HG03159 (cell line): Measurements from ENCODE around the gene SCYL2.
"Not testable (repeated sequence)": the region's sequence is repeated elsewhere in the genome, so short reads cannot be mapped to it uniquely, and the experiment has no call there.

Experiments used
- ATAC-seq: cut with Tn5 transposase; IDR thresholded peaks from one replicate; pipeline ENCODE4 v1.9.1; 2021; ENCODE audit warnings: mild to moderate bottlenecking, moderate library complexity; ENCODE audit not compliant: unreplicated experiment

Gene SCYL2

DNA sequence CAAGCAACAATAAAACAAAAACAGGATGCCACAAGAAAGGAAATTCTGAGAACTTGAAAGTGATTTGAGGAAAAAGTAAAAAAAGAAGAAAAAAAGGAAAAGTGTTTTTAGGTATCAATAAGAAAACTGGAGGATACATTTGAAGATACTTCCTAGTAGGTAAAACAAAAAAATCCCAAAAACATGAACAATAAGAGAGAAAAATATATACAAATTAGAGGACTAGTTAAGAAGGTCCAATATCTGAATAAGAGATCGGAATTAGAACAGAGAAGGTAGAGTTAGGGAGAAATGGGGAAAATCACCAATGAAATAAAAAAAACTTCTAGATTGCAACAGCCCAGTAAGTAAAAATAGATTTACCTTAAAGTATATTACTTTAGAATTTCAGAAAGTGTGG lies 8.8 kb upstream of the SCYL2 start:
- no peak for ATAC-seq

DNA sequence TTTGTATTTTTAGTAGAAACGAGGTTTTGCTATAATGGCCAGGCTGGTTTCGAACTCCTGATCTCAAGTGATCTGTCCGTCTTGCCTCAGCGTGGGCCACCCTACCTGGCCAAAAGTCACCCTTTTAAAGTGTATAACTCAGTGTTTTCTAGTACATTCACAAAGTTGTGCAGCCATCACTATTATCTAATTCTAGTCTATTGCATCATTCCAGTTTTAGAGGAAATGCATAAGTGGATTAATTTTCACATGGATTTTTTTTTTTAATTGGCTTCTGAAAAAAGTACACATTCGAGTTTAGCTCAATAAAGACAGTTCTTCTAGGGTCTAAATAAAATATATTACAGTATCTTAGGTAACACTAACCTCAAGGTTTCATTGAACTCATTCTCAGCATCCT lies 3.8 kb upstream of the SCYL2 start:
- no peak for ATAC-seq

DNA sequence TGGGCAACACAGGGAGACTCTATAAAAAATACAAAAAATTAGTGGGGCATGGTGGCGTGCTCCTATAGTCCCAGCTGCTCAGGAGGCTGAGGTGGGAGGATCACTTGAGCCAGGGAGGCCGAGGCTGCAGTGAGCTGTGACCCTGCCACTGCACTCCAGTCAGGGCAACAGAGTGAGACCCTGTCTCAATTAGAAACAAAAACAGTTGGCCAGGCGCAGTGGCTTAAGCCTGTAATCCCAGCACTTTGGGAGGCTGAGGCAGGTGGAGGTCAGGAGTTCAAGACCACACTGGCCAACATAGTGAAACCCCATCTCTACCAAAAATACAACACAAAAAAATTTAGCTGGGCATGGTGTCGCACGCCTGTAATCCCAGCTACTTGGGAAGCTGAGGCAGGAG lies 1.9 kb upstream of the SCYL2 start:
- not testable (repeated sequence) for ATAC-seq

DNA sequence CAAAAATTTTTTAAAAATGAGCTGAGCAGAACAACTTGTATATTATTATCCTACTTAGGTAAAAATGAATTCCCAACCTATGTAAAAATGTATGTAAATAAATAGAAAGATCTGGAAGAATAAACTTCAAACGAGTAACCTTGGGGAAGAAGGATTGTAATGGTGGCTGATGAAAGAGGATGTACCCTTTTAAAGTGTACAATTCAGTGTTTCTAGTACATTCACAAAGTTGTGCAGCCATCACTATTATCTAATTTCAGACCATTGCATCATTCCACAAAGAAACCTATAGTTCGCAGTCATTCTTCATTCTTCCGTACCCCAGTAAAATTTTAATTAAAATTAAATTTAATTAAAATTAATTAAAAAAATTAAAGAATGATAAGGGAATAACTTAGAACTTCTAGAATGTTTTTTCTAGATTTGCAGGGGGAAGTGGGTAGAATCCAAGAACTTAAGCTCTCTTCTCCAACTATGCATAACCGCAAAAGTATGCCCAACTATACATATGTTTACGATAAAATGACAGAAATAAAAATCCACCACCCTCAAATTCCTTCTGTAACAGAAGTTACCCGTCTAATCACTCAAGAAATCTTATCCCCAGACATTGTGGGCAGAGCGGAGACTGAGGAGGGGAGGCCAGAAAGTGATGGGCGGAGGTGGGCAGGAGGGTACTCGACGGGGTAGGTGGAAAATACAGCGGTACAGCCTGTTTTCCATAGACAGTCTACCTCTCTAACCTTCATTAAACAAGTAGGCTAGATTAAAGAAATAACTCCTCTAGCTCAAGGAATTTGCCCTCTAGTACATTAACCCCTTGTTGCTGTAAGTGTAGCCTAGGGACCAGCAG lies 1.0 kb upstream of the SCYL2 start:
- no peak for ATAC-seq

DNA sequence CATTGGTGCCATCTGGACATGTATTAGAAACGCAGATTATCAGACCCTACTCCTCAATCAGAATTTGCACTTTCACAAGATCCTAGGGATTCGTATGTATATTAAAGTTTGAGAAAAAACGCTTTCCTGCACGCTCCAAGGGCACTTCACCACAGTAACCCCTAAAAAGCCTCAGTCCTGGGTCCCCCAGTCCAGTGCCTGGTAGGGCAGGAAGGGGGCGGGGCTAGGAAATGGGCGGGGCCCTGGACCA lies 467 bp upstream of the SCYL2 start:
- peak; percentile 83 for ATAC-seq

DNA sequence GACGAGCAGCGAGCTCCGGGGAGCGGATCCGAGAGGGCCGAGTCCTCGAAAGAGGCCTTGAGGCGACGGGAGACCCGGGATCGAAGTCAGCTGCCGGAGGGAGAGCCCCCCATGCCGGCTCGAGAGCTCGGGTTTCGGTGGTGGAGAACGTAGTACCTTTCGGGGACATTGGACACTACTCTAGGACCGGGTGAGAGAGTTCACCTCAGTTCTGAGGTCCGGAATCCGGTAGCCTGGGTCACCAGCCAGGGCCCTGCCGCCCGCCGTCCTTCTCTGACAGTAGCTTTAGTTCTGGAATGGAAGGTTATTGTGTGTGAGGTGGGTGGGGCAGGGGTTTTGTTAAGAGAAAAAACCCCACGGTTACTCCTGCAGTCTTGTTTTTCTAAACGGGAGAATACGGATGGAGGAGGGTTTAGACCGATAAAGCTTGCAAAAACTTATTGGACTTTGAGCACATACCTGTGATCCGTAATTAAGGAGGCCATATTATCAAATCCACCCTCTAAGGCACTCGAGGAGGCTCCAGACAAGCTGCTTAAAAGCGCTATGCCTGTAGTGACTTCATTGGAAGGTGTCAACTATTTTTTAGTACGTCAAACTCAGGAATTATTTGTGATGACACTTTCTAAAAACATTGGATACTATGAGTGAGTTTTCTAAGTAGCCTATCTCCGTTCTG lies 765 bp downstream of the SCYL2 start:
- peak; percentile 9 for ATAC-seq

DNA sequence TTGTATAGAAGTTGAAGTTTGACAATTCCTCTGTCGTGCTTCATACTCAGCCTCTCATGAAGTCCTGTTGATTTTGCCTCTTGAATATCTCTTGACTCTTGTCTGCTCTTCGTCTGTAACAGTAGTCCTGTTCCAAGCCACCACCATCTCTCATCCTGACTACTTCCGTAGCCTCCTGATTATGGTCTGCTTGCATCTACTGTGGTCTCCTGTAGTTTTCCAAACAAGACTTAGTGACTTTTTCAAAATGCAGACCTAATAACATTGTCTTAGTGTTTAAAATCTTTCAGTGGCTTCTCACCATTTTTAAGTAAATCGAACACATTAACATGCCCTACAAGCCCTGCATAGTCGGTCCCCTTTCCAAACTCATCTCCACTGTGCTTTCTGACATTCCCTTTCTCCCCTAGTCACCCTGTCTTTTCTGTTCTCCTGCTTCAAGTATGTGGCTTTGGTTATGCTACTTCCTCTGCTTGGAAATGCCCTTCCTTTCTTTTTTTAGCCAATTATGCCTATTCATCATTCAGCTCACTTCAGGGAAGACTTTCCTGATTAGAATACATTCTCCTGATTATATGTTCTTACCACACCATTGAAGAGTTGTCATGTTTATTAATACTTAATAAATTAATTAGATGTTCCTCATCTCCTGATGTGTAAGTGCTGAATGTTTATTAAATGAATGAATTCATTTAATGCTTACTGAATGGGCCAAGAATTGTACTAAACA lies 2.0 kb downstream of the SCYL2 start:
- ATAC-seq, result no peak

DNA sequence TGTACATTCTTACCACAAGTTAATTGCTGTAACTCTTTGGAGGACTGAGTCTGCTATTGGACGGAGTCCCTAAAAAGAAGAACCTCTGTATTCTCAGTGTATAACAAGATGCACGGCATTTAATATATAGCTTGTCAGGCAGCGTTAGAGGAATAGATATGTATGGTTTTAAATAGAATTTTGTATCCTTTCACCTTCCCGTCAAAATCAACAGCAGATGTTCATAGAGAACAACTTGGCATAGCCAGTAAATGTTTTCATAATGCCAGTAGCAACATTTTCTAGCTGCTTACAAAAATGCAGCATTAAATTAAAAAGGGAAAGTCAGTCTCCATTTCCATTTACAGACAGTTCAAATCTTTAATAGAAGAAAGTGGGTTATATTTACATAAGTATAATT lies 6.8 kb downstream of the SCYL2 start:
- ATAC-seq, result no peak

DNA sequence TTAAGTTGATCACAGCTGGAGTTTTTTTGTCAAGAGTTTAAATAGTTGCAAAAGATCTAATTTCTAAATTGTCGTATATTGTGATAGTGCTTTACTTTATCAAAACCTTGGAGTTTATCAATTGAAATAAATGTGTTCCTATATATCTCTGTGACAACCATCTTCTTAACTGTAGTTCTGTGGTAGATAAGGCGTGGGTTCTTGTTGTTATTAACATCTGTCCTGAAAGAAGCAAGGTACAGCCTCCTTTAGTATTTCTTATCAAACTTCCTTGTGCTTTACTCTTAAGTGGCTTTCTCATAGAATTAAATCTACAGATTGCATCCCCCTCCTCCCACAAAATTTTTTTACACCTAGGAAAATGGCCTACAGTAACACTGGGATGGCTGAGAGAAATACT lies 7.3 kb downstream of the SCYL2 start:
- ATAC-seq, result no peak

DNA sequence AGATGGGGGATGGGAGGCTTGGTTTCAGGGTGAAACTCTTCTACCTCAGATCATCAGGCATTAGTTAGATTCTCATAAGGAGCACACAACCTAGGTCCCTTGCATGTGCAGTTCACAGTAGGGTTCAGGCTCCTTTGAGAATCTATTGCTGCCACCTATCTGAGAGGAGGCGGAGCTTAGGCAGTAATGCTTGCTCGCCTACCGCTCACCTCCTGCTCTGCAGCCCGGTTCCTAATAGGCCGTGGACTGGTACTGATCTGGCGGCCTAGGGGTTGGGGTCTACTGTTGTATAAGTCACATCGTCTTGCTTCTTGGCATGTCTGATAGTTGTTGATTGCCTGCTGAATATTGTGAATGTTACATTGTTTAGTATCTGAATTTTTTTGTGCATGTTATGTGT lies 12.2 kb downstream of the SCYL2 start:
- ATAC-seq, result no peak

DNA sequence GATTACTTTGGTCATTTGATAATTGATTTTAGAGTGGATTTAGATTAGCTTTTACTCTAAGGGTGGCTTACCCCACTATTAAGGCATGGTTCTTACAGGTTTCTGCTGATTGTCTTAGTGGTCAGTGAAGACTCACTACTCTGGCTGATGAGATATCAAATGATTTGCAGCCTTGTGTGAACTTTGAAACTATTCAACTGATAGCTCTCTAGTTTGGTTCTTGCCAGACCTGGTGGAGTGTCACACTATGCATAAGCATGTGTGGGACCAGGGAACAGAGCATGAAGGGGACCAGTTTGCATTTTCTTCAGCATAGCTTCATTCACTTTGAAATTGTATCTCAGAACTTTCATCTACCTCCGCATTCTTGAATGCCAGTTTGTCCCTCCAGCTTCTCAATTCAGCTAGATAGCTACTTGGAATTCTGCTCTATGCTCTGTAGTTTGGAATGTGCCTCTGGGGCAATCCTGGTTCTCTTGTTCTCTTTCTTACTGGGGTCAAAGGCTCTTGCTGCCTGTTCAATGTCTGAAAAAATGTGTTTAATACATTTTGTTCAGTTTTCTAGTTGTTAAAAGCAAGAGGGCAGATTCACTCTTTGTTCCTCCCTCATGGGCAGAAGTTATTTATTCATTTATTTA lies 12.7 kb downstream of the SCYL2 start:
- ATAC-seq, result no peak

DNA sequence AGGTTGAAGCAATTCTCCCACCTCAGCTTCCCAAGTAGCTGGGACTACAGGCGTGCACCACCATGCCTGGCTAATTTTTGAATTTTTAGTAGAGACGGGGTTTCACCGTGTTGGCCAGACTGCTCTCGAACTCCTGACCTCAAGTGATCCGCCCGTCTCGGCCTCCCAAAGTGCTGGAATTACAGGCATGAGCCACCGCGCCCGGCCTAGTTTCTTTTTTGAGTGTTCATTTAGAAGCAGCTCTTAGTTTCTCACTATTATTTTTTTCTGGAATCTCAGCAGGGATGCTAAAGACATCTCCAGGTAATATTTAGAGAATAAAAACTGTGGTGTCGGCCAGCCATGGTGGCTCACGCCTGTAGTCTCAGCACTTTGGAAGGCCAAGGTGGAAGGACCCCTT lies 17.6 kb downstream of the SCYL2 start:
- not testable (repeated sequence) for ATAC-seq

DNA sequence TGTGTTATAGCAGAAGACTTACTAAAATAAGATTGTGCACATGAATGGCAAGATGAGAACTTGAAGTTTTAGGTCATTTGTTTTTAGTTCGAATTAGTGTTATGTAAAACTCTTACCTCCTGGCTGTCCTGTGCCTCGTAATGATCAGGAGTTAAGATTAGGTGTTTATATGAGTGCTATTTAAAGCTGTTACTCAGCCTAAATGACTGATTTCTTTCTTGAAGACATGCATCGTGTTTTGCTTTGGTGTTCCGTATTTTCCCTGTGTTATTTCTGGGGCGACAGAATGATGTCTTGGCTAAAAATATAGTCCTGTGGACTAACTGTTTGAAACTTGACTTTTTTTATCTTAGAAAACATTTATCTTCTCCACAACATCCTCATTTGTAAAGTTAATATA lies 22.1 kb downstream of the SCYL2 start:
- ATAC-seq, result no peak

DNA sequence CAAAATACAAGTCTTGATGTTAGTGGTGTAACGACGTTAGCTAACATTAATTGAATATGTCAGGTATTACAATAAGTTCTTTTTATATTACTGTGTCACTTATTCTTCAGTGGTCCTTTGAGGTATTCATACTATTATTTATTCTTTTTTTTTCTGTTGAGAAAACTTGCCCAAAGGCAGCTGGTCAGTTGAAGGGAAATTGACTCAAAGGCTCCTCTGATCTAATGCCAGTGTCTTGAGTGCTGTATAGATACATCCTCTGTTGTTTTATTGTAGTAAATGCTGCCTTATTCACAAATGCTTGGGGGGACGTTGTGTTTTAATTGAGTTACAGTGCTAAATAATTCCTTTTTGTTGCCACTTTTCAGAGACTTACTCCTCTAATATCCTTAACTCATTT lies 23.0 kb downstream of the SCYL2 start:
- ATAC-seq, result no peak

DNA sequence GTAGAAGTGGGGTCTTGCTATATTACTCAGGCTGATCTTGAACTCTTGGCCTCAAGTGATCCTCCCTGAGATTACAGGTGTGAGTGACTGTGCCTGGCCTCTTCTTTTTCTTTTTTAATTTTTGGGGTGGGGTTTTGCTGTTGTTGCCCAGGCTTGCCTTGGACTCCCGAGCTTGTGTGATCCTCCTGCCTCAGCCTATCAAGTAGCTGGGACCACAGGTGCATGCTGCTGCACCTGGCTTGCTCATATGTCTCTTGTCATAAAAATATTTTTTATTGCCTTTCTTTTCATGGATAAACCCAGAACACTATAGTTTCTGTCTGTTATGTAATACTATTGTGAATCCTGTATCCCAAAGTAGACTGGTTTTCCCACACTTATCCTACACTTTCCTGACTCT lies 26.0 kb downstream of the SCYL2 start:
- no peak for ATAC-seq

DNA sequence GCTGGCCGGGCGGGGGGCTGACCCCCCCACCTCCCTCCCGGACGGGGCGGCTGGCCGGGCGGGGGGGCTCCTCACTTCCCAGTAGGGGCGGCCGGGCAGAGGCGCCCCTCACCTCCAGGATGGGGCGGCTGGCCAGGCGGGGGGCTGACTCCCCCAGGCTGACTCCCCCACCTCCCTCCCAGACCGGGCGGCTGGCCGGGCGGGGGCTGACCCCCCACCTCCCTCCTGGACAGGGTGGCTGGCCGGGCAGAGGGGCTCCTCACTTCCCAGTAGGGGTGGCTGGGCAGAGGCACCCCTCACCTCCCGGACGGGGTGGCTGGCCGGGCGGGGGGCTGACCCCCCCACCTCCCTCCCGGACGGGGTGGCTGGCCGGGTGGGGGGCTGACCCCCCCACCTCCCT lies 27.4 kb downstream of the SCYL2 start:
- ATAC-seq, result not testable (repeated sequence)

DNA sequence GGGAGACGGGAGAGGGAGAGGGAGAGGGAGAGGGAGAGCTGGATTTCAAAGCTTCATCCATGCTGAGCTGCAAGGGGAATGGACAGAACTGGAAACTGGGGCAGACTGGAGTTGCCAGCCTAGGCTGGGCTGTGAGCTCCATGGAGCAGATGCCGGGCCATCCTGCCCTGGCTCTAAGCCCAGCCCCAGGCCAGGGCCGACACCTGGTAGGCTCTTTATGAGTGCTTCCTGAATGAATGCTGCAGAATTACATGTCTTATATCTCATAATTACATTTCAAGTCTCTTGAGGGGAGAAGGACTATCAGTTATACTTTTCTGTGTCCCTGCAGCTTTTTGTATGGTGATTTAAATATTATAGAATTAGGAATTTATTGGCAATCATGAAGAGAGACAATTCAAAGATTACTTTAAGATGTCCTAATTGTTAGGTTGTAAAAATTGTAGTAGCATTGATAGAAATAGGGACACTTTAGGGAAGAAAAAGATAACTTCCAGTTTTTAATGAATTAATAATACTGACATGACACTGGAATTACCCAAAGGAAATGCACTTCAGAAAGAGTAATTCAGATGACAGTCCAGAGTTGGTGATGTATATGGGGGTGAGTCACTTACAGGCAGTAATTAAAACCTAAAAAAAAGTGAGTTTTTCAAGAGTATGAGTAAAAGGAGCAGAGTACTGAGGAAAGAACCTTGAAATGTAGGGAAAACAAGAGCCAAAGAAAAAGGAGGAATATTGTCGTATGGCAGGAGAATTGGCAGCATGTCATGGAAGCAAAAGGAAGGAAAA lies 29.0 kb downstream of the SCYL2 start:
- no peak for ATAC-seq

DNA sequence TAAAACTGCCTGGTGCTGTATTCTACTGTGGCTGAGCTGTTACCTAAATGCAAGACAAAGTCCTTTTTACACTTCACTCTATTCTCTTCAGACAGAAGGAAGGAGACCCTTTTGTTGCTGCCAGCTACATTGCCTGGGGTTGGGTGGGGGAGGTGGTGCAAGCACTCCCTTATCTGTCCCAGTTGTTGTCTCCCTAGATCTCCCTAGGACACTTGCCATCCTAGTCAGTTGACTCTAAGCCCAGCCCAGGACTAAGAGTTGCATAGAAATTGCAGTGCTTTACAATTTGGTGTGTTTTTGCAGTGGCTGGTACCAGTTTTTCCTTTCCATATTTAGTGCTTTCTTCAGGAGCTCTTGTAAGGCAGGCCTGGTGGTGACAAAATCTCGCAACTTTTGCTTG lies 35.1 kb downstream of the SCYL2 start:
- no peak for ATAC-seq

DNA sequence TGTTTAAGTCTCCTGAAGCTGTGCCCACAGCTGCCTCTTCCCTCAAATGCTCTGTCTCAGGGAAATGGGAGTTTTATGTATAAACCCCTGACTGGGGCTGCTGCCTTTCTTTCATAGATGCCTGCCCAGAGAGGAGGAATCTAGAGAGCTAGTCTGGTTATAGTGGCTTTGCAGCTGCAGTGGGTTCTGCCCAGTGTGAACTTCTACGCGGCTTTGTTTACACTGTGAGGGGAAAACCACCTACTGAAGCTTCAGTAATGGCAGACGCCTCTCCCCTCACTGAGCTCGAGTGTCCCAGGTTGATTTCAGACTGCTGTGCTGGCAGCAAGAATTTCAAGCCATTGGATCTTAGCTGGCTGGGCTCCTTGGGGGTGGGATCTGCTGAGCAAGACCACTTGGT lies 36.9 kb downstream of the SCYL2 start:
- no peak for ATAC-seq

DNA sequence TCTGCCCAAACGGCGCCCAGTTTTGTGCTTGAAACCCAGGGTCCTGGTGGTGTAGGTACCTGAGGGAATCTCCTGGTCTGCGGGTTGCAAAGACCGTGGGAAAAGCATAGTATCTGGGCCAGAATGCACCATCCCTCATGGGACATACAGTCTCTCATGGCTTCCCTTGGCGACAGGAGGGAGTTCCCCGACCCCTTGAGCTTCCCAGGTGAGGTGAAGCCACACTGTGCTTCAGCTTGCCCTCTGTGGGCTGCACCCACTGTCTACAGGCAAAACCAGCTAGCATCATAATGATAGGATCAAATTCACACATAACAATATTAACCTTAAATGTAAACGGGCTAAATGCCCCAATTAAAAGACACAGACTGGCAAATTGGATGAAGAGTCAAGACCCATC lies 37.4 kb downstream of the SCYL2 start:
- not testable (repeated sequence) for ATAC-seq

DNA sequence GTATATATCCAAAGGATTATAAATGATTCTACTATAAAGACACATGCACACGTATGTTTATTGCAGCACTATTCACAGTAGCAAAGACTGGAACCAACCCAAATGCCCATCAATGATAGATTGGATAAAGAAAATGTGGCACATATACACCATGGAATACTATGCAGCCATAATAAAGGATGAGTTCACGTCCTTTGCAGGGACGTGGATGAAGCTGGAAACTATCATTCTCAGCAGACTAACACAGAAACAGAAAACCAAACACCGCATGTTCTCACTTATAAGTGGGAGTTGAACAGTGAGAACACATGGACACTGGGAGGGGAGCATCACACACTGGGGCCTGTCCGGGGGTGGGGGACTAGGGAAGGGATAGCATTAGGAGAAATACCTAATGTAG lies 41.2 kb downstream of the SCYL2 start:
- not testable (repeated sequence) for ATAC-seq
